SK-N-SH (cell line): ENCODE measurements around the gene ZNF549. TPM values are rescaled to one million over a fixed set of nuclear protein-coding genes. Genes with fewer than 3 reads are reported as not detected.

Experiments
- CTCF ChIA-PET: fragments of 300-600, 350-600 bp; formaldehyde crosslinking; extraction: SDS; loops from one replicate; lab custom pipeline; 2021; lab: Yijun Ruan, JAX
- POLR2A ChIA-PET: fragments of 350-600 bp; sonication (Branson Sonifier 250); formaldehyde crosslinking; extraction: SDS; loops from one replicate; lab custom pipeline; 2020; ENCODE audit warnings: antibody characterized with exemption, inconsistent platforms; lab: Yijun Ruan, JAX
- DNase-seq: peaks from one replicate; pipeline ENCODE4 v3.0.0; 2012
- H2AFZ ChIP-seq: fragments of 200-600 bp; sonication (generic); 2 replicates; pipeline ENCODE4 v1.8.1; 2016; ENCODE audit warnings: antibody characterized with exemption, mild to moderate bottlenecking, low read depth
- H3F3A ChIP-seq: fragments of 200-600 bp; sonication (generic); replicated peaks from 2 replicates; pipeline ENCODE3; 2016; ENCODE audit warnings: antibody characterized with exemption, mild to moderate bottlenecking; ENCODE audit not compliant: insufficient read depth
- H3K27ac ChIP-seq, 2 experiments: fragments of 200-500 bp in 1 of 2; fragments of 200-600 bp in 1 of 2; sonication (Bioruptor generic) in 1 of 2; sonication (generic), shearing (Covaris generic) in 1 of 2; 2 replicates each; pipeline versions ENCODE4 v1.5.1 to v1.6.1; 2014 to 2016; ENCODE audit warnings: low read depth in 2 of 2, inconsistent platforms in 1 of 2, low read length in 1 of 2, mild to moderate bottlenecking in 1 of 2, mixed read lengths in 1 of 2
- H3K27me3 ChIP-seq: fragments of 200-600 bp; sonication (generic), shearing (Covaris generic); 2 replicates; pipeline ENCODE4 v1.6.1; 2016; ENCODE audit warnings: mixed run types; ENCODE audit not compliant: insufficient read depth
- H3K36me3 ChIP-seq, 2 experiments: fragments of 200-500 bp in 1 of 2; fragments of 200-600 bp in 1 of 2; sonication (Bioruptor generic) in 1 of 2; sonication (generic) in 1 of 2; replicated peaks in 1 of 2; 2 replicates each; pipeline versions ENCODE3 to v1.5.1; 2014 to 2016; ENCODE audit warnings: low read length in 1 of 2, mild to moderate bottlenecking in 1 of 2; ENCODE audit not compliant: insufficient read depth in 2 of 2, control insufficient read depth in 1 of 2
- H3K4me1 ChIP-seq, 2 experiments: fragments of 200-500 bp in 1 of 2; fragments of 200-600 bp in 1 of 2; sonication (Bioruptor generic) in 1 of 2; sonication (generic), shearing (Covaris generic) in 1 of 2; 2 replicates each; pipeline versions ENCODE4 v1.5.1 to v1.6.1; 2014 to 2016; ENCODE audit warnings: low read depth in 1 of 2, low read length in 1 of 2, mixed run types in 1 of 2; ENCODE audit not compliant: insufficient read depth in 2 of 2, control insufficient read depth in 1 of 2
- H3K4me2 ChIP-seq: fragments of 200-600 bp; sonication (generic), shearing (Covaris generic); 2 replicates; pipeline ENCODE4 v1.6.1; 2017; ENCODE audit warnings: mixed run types
- H3K4me3 ChIP-seq, 2 experiments: fragments of 200-500 bp in 1 of 2; fragments of 200-600 bp in 1 of 2; sonication (Bioruptor generic) in 1 of 2; sonication (generic), shearing (Covaris generic) in 1 of 2; 2 replicates each; pipeline versions ENCODE4 v1.5.1 to v1.8.1; 2014 to 2016; ENCODE audit warnings: low read depth in 2 of 2, inconsistent platforms in 1 of 2, low read length in 1 of 2, mild to moderate bottlenecking in 1 of 2, mixed read lengths in 1 of 2, moderate library complexity in 1 of 2
- H3K79me2 ChIP-seq: fragments of 200-600 bp; sonication (generic); 2 replicates; pipeline ENCODE4 v1.8.1; 2017; ENCODE audit warnings: mild to moderate bottlenecking; ENCODE audit not compliant: insufficient read depth
- H3K9ac ChIP-seq: fragments of 200-600 bp; sonication (generic); 2 replicates; pipeline ENCODE4 v1.6.1; 2017; ENCODE audit warnings: mixed run types
- H3K9me2 ChIP-seq: fragments of 200-600 bp; sonication (generic); 2 replicates; pipeline ENCODE4 v1.6.1; 2017; ENCODE audit warnings: mixed run types
- H3K9me3 ChIP-seq: fragments of 200-600 bp; sonication (generic); 2 replicates; pipeline ENCODE4 v1.6.1; 2017; ENCODE audit warnings: mixed run types, mild to moderate bottlenecking, moderate library complexity
- H4K20me1 ChIP-seq: fragments of 200-600 bp; sonication (generic); 2 replicates; pipeline ENCODE4 v1.6.1; 2017; ENCODE audit warnings: mild to moderate bottlenecking, mixed run types; ENCODE audit not compliant: insufficient read depth
- CHD2 ChIP-seq: fragments of 150-350 bp; IDR thresholded peaks from 2 replicates; pipeline ENCODE4 v1.6.1; 2018; ENCODE audit warnings: low read length; ENCODE audit not compliant: partially characterized antibody
- CTCF ChIP-seq: fragments of 200-600 bp; sonication (generic); IDR thresholded peaks from 2 replicates; pipeline ENCODE4 v1.6.1; 2017; ENCODE audit warnings: antibody characterized with exemption, mild to moderate bottlenecking, moderate library complexity
- ELF1 ChIP-seq: IDR thresholded peaks from 2 replicates; pipeline ENCODE4 v1.4.0; 2012
- EP300 ChIP-seq, 2 experiments: IDR thresholded peaks; 2 replicates each; pipeline versions ENCODE4 v1.4.0 to v1.6.1; 2012; ENCODE audit warnings: borderline replicate concordance in 1 of 2, low read depth in 1 of 2, low read length in 1 of 2
- EZH2phosphoT487 ChIP-seq: fragments of 200-600 bp; sonication (generic); IDR thresholded peaks from 2 replicates; pipeline ENCODE4 v1.6.1; 2017; ENCODE audit warnings: low read depth, mixed run types, mild to moderate bottlenecking, antibody characterized with exemption, moderate library complexity, borderline replicate concordance
- FOXM1 ChIP-seq: IDR thresholded peaks from 2 replicates; pipeline ENCODE4 v1.4.0; 2012; ENCODE audit warnings: low read depth, mild to moderate bottlenecking
- GABPA ChIP-seq: IDR thresholded peaks from 2 replicates; pipeline ENCODE4 v1.4.0; 2012; ENCODE audit warnings: low read depth, mild to moderate bottlenecking
- GATA2 ChIP-seq: sonication (generic); formaldehyde crosslinking; IDR thresholded peaks from 2 replicates; pipeline ENCODE4 v1.5.0; 2020; ENCODE audit warnings: mild to moderate bottlenecking, missing genetic modification reagents
- MEF2A ChIP-seq: IDR thresholded peaks from 2 replicates; pipeline ENCODE4 v1.4.0; 2012; ENCODE audit warnings: low read depth, borderline replicate concordance
- NFIC ChIP-seq: IDR thresholded peaks from 2 replicates; pipeline ENCODE4 v1.4.0; 2012; ENCODE audit warnings: borderline replicate concordance
- POLR2AphosphoS5 ChIP-seq: IDR thresholded peaks from 2 replicates; pipeline ENCODE4 v1.6.1; 2012; ENCODE audit warnings: low read depth, low read length
- RAD21 ChIP-seq: IDR thresholded peaks from 2 replicates; pipeline ENCODE4 v1.6.1; 2012; ENCODE audit warnings: mild to moderate bottlenecking, low read length
- RCOR1 ChIP-seq: fragments of 150-350 bp; IDR thresholded peaks from 2 replicates; pipeline ENCODE4 v1.6.1; 2017; ENCODE audit warnings: antibody characterized with exemption, low read length
- RXRA ChIP-seq: IDR thresholded peaks from 2 replicates; pipeline ENCODE4 v1.4.0; 2012; ENCODE audit warnings: low read depth, mild to moderate bottlenecking, borderline replicate concordance
- SIN3A ChIP-seq: IDR thresholded peaks from 2 replicates; pipeline ENCODE4 v1.6.1; 2012; ENCODE audit warnings: low read depth, mild to moderate bottlenecking, low read length, moderate library complexity, borderline replicate concordance
- TAF1 ChIP-seq: IDR thresholded peaks from 2 replicates; pipeline ENCODE4 v1.6.1; 2012; ENCODE audit warnings: low read depth, mild to moderate bottlenecking, low read length, moderate library complexity, borderline replicate concordance
- TEAD4 ChIP-seq: IDR thresholded peaks from 2 replicates; pipeline ENCODE4 v1.4.0; 2012; ENCODE audit warnings: mild to moderate bottlenecking, borderline replicate concordance; ENCODE audit not compliant: insufficient read depth
- USF2 ChIP-seq: fragments of 150-350 bp; IDR thresholded peaks from 2 replicates; pipeline ENCODE4 v1.6.1; 2017; ENCODE audit warnings: antibody characterized with exemption, low read length, low read depth, borderline replicate concordance
- WGBS: methylation state at CpG from one replicate; pipeline ENCODE4 v1.1.6; 2017; ENCODE audit warnings: low lambda C conversion rate; 5-methylcytosine and 5-hydroxymethylcytosine counted together
- polyA plus RNA-seq, 3 experiments: library from polyadenylated mRNA; depleted of rRNA; stranded (reverse); fragments of >200 nt; gene quantifications; 2 replicates each; pipeline ENCODE4 v1.2.3, GENCODE V29; 2012

ZNF549 gene
- polyA plus RNA-seq, 1 of the 3 experiments (the other 2 are of a cell fraction) = 2.4 TPM

DNA sequence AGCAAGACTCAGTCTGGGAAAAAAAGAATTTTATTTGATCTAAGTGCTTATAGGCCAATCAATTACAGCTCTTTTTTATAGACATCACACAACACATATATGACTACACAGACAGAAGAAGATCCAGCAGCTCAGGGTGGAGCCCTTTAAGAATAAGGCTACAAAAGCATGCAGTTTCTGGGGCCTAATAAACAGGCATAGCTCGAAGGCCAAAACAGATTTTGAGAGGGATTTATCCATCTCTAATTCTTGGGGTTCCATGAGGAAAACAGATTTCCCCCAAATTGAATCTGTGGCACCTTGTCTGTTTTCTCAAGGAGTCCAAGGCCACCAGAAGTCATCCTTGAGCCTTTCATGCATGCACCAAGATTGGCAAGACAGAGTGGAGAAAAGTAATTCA is 36.4 kb downstream of the ZNF549 start:
- Histone ChIP-seq H3K36me3 (no peaks in the 10 kb centered on the region), H3K27ac (no peak overlapping the region), H3K9ac (no peak overlapping the region), H3K4me1 (peaks cover 0 to under 1% of the 10 kb centered on the region in 2 experiments; a peak in 2 of 4 replicates), H4K20me1 (no peaks in the 10 kb centered on the region), H3K27me3 (no peaks in the 10 kb centered on the region), H3K79me2 (peaks cover 10% of the 10 kb centered on the region), H3K9me2 (no peaks in the 10 kb centered on the region), H3F3A (peaks cover 6% of the 10 kb centered on the region), H3K4me2 (no peak overlapping the region), H3K4me3 (no peak overlapping the region), H2AFZ (no peak overlapping the region), H3K9me3 (peaks cover 26% of the 10 kb centered on the region; the same call in 1 of the 2 replicates)
- 0% methylated on average over 1 of the region's 1 CpG for WGBS
- no peak for DNase-seq
- ChIA-PET CTCF (no interaction called here), POLR2A (no interaction called here)
- TF ChIP-seq RXRA (no peak), GABPA (no peak), USF2 (no peak), GATA2 (CRISPR knock-in tag) (no peak), EZH2phosphoT487 (no peak), TAF1 (no peak), CTCF (no peak), NFIC (no peak), RCOR1 (no peak)

DNA sequence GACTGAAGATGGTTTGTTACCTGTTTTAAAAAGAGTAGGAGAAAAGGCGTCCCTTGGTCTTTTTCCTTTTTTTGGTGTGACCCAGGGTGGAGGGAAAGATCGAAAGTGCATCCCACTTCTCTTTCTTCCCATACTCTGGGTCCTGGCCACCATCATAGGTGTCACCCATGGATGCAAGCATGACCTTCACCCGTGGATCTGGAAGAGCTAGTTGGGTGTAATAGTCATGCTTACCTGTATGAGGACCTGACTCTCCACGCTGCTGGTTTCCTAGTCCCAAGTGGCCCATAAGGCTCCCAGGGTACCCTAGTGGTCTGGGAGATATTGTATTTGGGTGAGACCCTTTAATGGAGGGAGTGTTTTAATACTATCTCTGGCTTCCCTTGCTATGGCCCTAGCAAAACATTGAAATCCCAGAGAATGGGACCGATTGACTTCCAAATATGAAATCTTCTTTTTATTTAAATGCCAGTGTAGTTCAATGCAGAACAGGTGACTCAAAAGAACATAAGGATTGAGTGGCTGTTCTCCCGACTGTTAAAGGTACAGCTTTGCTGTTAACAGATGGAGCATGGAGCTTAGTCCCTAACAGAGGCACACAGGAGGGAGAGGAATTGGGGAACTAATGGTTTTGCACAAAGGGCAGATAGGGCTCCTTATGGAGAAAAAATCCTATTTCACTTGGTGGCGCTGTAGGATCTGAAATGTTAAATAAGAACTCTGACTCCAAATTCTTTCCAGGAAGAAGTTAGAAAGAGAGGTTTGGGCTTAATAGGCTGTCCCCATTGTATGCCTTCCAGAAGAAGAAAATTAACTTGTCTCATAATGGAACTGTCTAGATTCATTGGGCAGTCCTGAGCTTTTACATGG is 39.5 kb downstream of the ZNF549 start:
- CTCF ChIA-PET = no interaction called here
- Histone ChIP-seq H3K79me2 (no peaks in the 10 kb centered on the region), H4K20me1 (no peaks in the 10 kb centered on the region), H3F3A (peaks cover 6% of the 10 kb centered on the region), H3K4me3 (no peak overlapping the region), H2AFZ (no peak overlapping the region), H3K4me2 (no peak overlapping the region), H3K4me1 (no peaks in the 10 kb centered on the region), H3K9ac (no peak overlapping the region), H3K36me3 (peaks cover under 1 to 4% of the 10 kb centered on the region in 2 experiments), H3K27me3 (no peaks in the 10 kb centered on the region), H3K27ac (no peak overlapping the region), H3K9me3 (peaks cover 26% of the 10 kb centered on the region; the same call in 1 of the 2 replicates), H3K9me2 (no peaks in the 10 kb centered on the region)
- 28% methylated on average over 7 of the region's 7 CpGs for WGBS
- no peak for TF ChIP-seq POLR2AphosphoS5
- TF ChIP-seq GABPA = no peak
- no peak for TF ChIP-seq NFIC
- TF ChIP-seq GATA2 (CRISPR knock-in tag) = no peak
- no peak for TF ChIP-seq RCOR1
- no peak for TF ChIP-seq RAD21
- no peak for TF ChIP-seq ELF1
- no peak for TF ChIP-seq SIN3A
- no peak for TF ChIP-seq CHD2
- TF ChIP-seq FOXM1 = no peak
- no peak for TF ChIP-seq MEF2A
- TF ChIP-seq EP300 (IDR thresholded peaks at IDR 0.05; ENCODE audit: borderline replicate concordance in 1 of 2, low read depth in 1 of 2, low read length in 1 of 2) = no peak
- no peak for TF ChIP-seq TEAD4
- POLR2A ChIA-PET = no interaction called here
- no peak for DNase-seq
